Measurements from ENCODE around the gene GNA15. TPM values are rescaled to one million over a fixed set of nuclear protein-coding genes. Genes with fewer than 3 reads are reported as not detected.
"Not testable (repeated sequence)": the region's sequence is repeated elsewhere in the genome, so short reads cannot be mapped to it uniquely, and the experiment has no call there.

Gene GNA15
- polyA plus RNA-seq, 1 experiment, result 0.06 TPM

DNA sequence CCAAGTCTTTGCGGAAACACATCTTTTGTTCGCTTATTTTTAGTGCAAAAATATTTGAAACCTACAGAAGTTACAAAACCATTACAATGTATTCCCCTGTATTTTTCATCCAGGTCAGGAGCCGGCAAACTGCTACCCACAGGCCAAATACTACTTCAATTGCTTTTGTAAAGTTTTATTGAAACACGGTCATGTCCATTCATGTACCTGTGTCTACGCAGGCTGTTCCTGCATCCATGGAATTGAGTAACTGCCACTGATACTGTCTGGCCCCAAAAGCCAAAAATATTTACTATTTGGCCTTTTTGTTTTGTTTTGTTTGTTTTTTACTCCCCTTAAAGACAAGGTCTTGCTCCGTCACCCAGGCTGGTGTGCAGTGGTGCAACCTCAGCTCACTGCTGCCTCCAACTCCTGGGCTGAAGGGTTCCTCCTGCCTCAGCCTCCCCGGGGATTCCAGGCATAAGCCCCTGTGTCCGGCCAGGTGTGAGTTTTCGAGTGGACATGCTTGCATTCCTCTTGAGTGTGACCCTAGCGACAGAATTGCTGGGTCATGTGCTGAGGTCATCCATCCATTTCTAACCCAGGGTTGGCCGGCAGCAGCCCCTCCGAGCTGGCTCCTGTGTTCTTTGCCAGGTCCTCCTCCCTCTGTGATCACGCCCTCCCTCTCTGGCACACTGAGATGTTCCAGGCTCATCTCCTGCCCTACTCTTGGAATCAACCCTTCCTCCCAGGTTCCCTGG, 31.9 kb downstream of the GNA15 start:
- DNase-seq (ENCODE audit: low read depth), result no peak
- TF ChIP-seq, protein P1, sequence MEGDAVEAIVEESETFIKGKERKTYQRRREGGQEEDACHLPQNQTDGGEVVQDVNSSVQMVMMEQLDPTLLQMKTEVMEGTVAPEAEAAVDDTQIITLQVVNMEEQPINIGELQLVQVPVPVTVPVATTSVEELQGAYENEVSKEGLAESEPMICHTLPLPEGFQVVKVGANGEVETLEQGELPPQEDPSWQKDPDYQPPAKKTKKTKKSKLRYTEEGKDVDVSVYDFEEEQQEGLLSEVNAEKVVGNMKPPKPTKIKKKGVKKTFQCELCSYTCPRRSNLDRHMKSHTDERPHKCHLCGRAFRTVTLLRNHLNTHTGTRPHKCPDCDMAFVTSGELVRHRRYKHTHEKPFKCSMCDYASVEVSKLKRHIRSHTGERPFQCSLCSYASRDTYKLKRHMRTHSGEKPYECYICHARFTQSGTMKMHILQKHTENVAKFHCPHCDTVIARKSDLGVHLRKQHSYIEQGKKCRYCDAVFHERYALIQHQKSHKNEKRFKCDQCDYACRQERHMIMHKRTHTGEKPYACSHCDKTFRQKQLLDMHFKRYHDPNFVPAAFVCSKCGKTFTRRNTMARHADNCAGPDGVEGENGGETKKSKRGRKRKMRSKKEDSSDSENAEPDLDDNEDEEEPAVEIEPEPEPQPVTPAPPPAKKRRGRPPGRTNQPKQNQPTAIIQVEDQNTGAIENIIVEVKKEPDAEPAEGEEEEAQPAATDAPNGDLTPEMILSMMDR (IDR thresholded peaks at IDR 0.05; ENCODE audit: insufficient read depth, low read depth, low read length), result no peak
- ChIA-PET CTCF (interaction anchor here (0.6 to 6.9 kb wide), 3 partner anchors 38 to 165 kb away, joined by 3 to 103 read pairs (median 7); no protein-coding TSS in a partner anchor), POLR2A (no interaction called here)
- Histone ChIP-seq H3K4me3 (ENCODE audit: low read depth, low read length) (no peak overlapping the region), H3K27me3 (ENCODE audit: control insufficient read depth, insufficient read depth, low read length) (no peaks in the 10 kb centered on the region), H3K36me3 (ENCODE audit: control insufficient read depth, insufficient read depth, low read length) (no peaks in the 10 kb centered on the region)

DNA sequence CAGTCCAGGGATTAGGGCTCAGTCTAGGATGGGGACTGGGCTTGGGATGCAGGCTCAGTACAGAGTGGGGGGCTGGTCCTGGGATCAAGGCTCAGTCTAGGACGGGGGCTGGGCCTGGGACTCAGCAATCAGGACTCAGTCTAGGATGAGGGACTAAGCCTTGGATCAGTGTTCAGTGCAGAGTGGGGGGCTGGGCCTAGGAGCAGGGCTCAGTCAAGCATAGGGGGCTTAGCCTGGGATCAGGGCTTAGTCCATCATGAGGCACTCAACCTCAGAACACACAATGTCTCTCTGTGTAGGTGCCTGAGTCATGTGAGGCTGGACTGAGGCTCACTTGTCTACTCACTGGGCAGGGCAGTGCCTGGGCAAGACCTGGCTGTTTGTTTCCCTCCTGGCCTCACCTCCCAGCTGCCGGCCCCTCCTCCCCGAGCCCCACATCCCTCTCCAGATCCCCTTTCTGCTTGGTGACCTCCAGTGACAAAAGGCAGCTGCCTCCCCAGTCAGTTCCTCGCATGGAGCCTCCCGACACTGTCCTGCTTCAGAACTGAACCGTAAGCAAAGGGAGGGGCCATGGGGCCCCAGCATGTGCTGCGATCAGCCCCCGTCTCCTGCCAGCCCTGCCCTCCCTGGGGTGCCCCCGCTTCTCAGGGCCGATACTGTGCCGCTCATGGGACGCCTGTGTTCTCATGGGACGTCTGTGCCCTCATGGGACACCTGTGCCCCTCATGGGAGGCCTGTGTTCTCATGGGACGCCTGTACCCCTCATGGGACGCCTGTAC, 36.2 kb downstream of the GNA15 start:
- ChIA-PET POLR2A (no interaction called here), CTCF (interaction anchor here (1.6 kb wide), 2 partner anchors 10 to 44 kb away, joined by 3 to 5 read pairs; no protein-coding TSS in a partner anchor)
- H3K36me3 ChIP-seq (ENCODE audit: control insufficient read depth, insufficient read depth, low read length), result no peaks in the 10 kb centered on the region
- DNase-seq (ENCODE audit: low read depth), result no peak
- no peaks in the 10 kb centered on the region for H3K27me3 ChIP-seq (ENCODE audit: control insufficient read depth, insufficient read depth, low read length)
- no peak overlapping the region for H3K4me3 ChIP-seq (ENCODE audit: low read depth, low read length)
- TF ChIP-seq, protein P1 (IDR thresholded peaks at IDR 0.05; ENCODE audit: insufficient read depth, low read depth, low read length), result no peak

DNA sequence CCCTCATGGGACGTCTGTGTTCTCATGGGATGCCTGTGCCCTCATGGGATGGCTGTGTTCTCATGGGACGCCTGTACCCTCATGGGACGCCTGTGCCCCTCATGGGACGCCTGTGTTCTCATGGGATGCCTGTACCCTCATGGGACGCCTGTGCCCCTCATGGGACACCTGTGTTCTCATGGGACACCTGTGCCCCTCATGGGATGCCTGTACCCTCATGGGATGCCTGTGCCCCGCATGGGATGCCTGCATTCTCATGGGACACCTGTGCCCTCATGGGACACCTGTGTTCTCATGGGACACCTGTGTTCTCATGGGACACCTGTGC, 36.8 kb downstream of the GNA15 start:
- CTCF ChIA-PET; H3K27me3 ChIP-seq (ENCODE audit: control insufficient read depth, insufficient read depth, low read length); POLR2A ChIA-PET; DNase-seq (ENCODE audit: low read depth); H3K36me3 ChIP-seq (ENCODE audit: control insufficient read depth, insufficient read depth, low read length); H3K4me3 ChIP-seq (ENCODE audit: low read depth, low read length): not testable (repeated sequence)

DNA sequence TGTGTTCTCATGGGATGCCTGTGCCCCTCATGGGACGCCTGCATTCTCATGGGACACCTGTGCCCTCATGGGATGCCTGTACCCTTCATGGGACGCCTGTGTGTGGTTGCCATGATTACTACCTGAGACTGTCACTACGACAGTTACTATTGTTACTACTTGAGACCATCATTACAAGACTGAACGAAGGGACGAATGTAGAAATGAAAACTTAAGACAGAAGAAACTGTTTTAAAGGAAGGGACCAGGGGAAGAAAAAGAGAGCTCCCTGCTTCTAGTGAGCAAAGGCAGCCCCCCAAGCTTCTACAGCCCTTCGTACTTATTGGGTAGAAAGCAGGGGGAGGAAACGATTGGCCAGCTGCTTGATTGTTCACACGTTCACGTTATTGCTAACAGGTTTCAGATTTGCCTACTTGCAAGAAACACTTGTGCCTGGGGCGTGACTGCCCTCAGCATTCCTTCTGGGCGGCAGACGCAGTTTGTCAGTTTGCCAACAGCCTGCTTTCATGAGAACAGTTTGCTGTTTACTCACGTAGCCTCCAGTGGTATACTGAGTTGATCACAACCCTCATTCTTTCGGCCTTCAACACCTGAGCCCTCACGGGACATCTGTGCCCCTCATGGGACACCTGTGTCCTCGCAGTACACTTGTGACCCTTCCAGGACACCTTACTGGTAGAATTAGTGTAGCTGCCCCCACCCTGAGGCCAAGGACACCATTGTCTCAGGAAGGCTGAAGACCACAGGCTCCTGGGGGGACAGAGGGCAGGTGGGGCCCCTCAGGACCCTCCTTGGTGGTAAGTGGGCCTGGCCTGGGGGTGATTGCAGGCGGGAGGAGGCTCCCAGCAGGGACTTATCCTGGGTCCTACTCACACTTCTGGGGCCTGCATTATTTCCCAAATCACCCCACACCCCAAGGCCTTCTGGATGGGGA, 40.2 kb downstream of the GNA15 start:
- TF ChIP-seq, protein P1 (IDR thresholded peaks at IDR 0.05; ENCODE audit: insufficient read depth, low read depth, low read length), result no peak
- no peaks in the 10 kb centered on the region for H3K36me3 ChIP-seq (ENCODE audit: control insufficient read depth, insufficient read depth, low read length)
- POLR2A ChIA-PET, result no interaction called here
- no peaks in the 10 kb centered on the region for H3K27me3 ChIP-seq (ENCODE audit: control insufficient read depth, insufficient read depth, low read length)
- H3K4me3 ChIP-seq (ENCODE audit: low read depth, low read length), result no peak overlapping the region
- CTCF ChIA-PET, result interaction anchor here (0.9 to 1.1 kb wide), 4 partner anchors 8 to 225 kb away, joined by 3 to 6 read pairs (median 4); no protein-coding TSS in a partner anchor
- peak; percentile 75 for DNase-seq (ENCODE audit: low read depth)

DNA sequence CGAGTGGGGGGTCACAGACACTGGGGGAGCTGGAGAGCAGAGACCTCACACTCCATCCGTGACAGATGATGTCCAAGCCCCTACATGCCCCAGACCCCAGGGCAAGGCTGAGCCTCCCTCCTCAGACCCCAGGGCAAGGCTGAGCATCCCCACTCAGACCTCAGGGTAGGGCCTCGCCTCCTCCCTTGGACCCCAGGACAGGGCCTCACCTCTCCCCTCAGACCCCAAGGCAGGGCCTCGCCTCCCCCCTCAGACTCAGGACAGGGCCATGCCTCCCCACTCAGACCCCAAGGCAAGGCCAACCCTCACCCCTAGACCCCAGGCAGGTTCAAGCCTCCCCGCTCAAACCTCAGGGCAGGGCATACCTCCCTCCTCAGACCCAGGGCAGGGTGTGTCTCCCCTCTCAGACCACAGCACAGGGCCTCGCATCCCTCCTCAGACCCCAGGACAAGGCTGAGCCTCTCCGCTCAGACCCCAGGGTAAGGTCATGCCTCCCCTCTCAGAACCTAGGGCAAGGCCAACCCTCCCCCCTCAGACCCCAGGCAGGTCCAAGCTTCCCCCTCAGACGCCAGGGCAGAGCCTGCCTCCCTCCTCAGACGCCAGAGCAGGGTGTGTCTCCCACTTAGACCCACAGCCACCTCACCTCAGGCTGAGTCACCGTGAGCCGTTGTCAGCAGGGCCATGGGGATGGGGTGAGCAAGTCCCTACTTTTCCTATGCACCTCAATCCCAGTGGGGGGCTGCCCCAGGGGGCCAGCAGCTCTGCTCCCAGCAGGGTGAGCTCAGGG, 41.1 kb downstream of the GNA15 start:
- POLR2A ChIA-PET, result no interaction called here
- TF ChIP-seq, protein P1 (IDR thresholded peaks at IDR 0.05; ENCODE audit: insufficient read depth, low read depth, low read length), result no peak
- no peaks in the 10 kb centered on the region for H3K36me3 ChIP-seq (ENCODE audit: control insufficient read depth, insufficient read depth, low read length)
- peak; percentile 37 for DNase-seq (ENCODE audit: low read depth)
- H3K27me3 ChIP-seq (ENCODE audit: control insufficient read depth, insufficient read depth, low read length), result no peaks in the 10 kb centered on the region
- no peak overlapping the region for H3K4me3 ChIP-seq (ENCODE audit: low read depth, low read length)
- CTCF ChIA-PET, result interaction anchor here (0.9 to 1.1 kb wide), 2 partner anchors 13 to 50 kb away, joined by 3 to 4 read pairs; no protein-coding TSS in a partner anchor

All from BJ (cell line).